UCSD-AML1 (cell line): ENCODE measurements around the gene STARD7.

Experiments
- DNase-seq: peaks from one replicate; lab custom pipeline; 2025; ENCODE audit not compliant: unreplicated experiment; lab: John Stamatoyannopoulos, UW

The STARD7 gene

DNA sequence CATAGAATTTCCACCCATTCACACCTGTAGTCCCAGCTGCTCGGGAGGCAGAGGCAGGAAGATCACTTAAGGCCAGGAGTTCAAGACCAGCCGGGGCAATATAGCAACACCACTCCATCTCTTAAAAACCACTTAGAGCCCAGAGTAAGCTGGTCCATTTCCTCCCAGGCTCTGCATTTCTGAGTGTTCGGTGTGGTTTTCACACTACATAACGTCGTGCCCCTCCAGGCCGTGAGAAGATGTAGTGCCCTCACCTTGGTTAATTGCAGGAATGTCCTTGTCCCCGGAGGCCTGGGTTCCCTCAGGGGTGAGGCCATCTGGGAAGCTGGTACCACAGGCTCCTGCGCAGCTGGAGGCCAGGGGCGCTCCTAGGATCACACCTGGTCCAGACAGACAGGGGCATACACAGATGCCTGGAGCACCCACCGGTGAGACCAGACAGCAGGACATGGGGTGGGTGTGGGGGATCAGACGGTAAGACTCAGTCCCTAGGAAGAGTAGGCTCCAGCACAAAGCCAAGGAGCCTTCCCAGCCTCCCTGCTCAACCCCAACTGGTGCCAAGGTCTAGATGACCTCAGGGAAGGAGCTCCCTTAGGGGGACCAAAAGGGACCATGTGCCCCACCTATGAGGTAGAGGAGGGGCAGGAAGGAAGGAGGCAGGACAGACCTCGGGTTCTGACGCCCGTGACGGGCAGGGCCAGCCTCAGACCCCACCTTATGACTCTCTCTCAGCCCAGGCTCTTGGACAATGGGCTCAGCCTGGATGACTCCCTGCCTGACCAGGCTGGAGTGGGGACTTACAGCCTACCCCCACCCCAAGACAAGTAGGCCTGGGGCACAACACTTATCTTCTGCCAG is 71.1 kb downstream of the STARD7 start:
- DNase-seq, result no peak

DNA sequence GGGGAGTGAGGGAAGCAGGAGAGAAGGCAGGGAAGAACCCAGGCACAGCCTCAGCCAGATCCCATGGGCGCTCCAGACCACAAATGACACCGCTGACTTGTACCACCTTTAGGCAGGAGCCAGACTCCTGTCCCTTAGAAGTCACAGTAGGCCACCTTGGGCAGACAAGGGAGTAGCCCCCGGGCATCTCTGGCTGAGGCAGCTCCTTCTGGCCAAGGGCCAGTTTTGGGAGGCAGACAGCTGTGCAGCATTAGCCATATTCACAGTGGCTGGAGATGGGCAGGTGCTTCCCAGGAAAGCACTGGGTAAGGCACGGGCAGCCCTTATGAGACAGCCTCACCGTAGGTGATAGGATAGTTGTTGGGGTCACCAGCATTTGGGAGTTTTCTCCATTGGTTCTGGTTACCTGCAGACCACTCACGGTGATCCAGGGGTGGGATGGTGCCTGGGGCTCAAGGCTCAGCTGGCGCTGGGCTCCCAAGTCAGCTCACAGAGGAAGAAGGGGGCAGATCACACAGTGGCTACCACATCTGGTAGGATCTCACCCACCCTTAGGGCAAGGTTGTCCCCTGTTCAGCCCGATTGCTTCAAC is 72.4 kb downstream of the STARD7 start:
- no peak for DNase-seq

DNA sequence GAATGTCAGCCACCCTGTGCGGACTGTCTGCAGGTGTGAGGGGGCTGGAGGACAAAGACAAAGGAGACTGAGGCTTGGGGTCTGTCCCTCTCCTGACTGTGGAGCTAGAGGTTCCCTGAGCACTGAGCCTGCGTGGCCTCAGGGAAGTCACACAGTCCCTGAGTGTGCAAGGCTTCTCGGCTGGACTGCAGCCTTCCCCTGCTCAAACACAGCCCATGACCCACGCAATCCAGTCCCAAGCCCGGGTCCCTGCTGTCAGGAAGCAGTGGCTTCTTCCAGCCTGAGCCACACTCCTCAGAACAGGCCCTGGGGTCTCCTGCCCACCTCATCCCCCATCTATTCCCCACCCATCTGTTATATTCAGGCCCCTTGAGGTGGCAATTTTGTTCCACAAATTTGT is 73.0 kb downstream of the STARD7 start:
- no peak for DNase-seq

DNA sequence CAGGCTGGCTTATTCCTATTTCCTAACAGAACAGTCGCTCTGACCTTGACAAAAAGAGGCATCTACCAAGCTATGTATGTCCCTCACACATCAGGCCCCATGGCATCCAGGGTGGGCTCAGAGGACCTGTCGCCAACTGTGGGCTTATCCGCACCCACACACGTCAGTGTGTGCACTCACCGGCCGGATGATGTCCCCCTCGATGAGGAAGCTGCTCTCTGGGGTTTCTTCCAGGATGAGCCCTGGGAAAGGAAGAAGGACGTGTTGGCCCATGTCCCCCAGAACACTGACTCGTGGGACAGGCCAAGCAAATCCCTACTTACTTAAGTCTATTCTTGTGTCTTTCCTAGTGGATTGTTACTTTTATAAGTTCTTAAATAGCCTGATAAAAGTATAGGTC is 73.5 kb downstream of the STARD7 start:
- no peak for DNase-seq
